ENCODE data around the gene SEC22A.

- TF ChIP-seq CTCF (IDR thresholded peaks at IDR 0.05) (no peak), EP300 (IDR thresholded peaks at IDR 0.05) (no peak), POLR2A (IDR thresholded peaks at IDR 0.05) (no peak)
Measured at GRCh38 chr3:123320221-123320620, 118.5 kb downstream of the SEC22A start.
